ENCODE results near the gene PPP2R5A.

GRCh38 chr1:212317916-212318315, 32.7 kb downstream of the PPP2R5A start:
- TF ChIP-seq CTCF (IDR thresholded peaks at IDR 0.05) (no peak), POLR2A (IDR thresholded peaks at IDR 0.05) (no peak)

All from Peyer's patch (tissue), 4 donors.